ENCODE data around the gene LRP1B.

Gene LRP1B

GRCh38 chr2:142038826-142039225 is 92.0 kb downstream of the LRP1B start:
- no peak for DNase-seq

- no peak for DNase-seq
Observed at GRCh38 chr2:142037744-142038143, 93.1 kb downstream of the LRP1B start.

- no peak for DNase-seq
Observed at GRCh38 chr2:142037066-142037465, 93.8 kb downstream of the LRP1B start.

GRCh38 chr2:142033393-142033792 is 97.4 kb downstream of the LRP1B start:
- no peak for DNase-seq

GRCh38 chr2:142031656-142032055 is 99.2 kb downstream of the LRP1B start:
- no peak for DNase-seq

GRCh38 chr2:142030735-142031134 is 100.1 kb downstream of the LRP1B start:
- DNase-seq = no peak

GRCh38 chr2:142029974-142030373 is 100.8 kb downstream of the LRP1B start:
- DNase-seq = no peak

- DNase-seq = no peak
Observed at GRCh38 chr2:142025394-142025793, 105.4 kb downstream of the LRP1B start.

- no peak for DNase-seq
Observed at GRCh38 chr2:142020368-142020767, 110.4 kb downstream of the LRP1B start.

GRCh38 chr2:142014536-142014935 is 116.3 kb downstream of the LRP1B start:
- no peak for DNase-seq

- no peak for DNase-seq
Observed at GRCh38 chr2:142012797-142013196, 118.0 kb downstream of the LRP1B start.

- no peak for DNase-seq
Observed at GRCh38 chr2:142010477-142011270, 120.1 kb downstream of the LRP1B start.

GRCh38 chr2:142008135-142008744 is 122.6 kb downstream of the LRP1B start:
- DNase-seq = no peak

- no peak for DNase-seq
Observed at GRCh38 chr2:141994066-141994465, 136.8 kb downstream of the LRP1B start.

- no peak for DNase-seq
Observed at GRCh38 chr2:141992695-141993094, 138.1 kb downstream of the LRP1B start.

- DNase-seq = no peak
Observed at GRCh38 chr2:141968433-141968832, 162.4 kb downstream of the LRP1B start.

- DNase-seq = no peak
Observed at GRCh38 chr2:141967980-141968379, 162.8 kb downstream of the LRP1B start.

- DNase-seq = no peak
Observed at GRCh38 chr2:141967503-141967902, 163.3 kb downstream of the LRP1B start.

GRCh38 chr2:141959941-141960340 is 170.9 kb downstream of the LRP1B start:
- DNase-seq = no peak

GRCh38 chr2:141959016-141959415 is 171.8 kb downstream of the LRP1B start:
- no peak for DNase-seq

- no peak for DNase-seq
Observed at GRCh38 chr2:141957827-141958450, 172.9 kb downstream of the LRP1B start.

- no peak for DNase-seq
Observed at GRCh38 chr2:141957321-141957720, 173.5 kb downstream of the LRP1B start.

GRCh38 chr2:141947396-141948114 is 183.3 kb downstream of the LRP1B start:
- no peak for DNase-seq

GRCh38 chr2:141946016-141946415 is 184.8 kb downstream of the LRP1B start:
- DNase-seq = no peak

All from GF-D8 (cell line).